ENCODE results near the gene SPDL1. TPM values are rescaled to one million over a fixed set of nuclear protein-coding genes. Genes with fewer than 3 reads are reported as not detected.

SPDL1 gene
- total RNA-seq, 1 experiment from 2014 or later, result 72.6 TPM

DNA sequence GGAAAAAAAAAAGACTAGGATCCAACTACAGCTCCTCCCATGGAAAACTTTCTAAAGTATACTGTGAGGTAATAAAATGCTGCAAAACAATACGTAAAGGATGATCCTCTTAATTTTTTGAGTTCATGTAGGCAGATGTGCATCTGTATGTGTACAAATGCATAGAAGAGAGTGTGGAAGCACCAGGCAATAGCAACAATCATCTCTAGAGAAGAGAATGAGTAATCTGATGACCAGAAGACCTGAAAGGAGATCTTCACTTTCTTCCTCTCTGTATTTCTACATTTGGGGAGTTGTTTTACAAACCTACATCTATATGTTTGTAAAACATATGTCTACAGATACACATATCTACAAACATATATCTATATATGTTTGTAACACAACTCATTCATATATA, 29.3 kb upstream of the SPDL1 start:
- H3K27ac ChIP-seq (ENCODE audit: low read length), result no peak overlapping the region
- POLR2A ChIA-PET, result no interaction called here
- H3K9me3 ChIP-seq (ENCODE audit: control insufficient read depth, insufficient read depth, low read depth, low read length), result peaks cover 16% of the 10 kb centered on the region; the same call in 1 of the 2 replicates
- in situ Hi-C loops (cut with HindIII; ENCODE audit: low pct_unique_long_range_greater_than_20kb, low sequenced_read_pairs) (no loop called here), intact Hi-C loops (cut with micrococcal nuclease; ENCODE audit: unreplicated experiment) (no loop called here)
- BruUV-seq (replicated peaks), result no TSS peak
- no peaks in the 10 kb centered on the region for H3K27me3 ChIP-seq (ENCODE audit: control insufficient read depth, insufficient read depth, low read length)
- no peak for ATAC-seq
- no peak for DNase-seq (ENCODE audit: low read depth, low spot score)
- H3K4me3 ChIP-seq (ENCODE audit: low read depth in 2 of 2, low read length in 2 of 2), result no peak overlapping the region
- CTCF ChIA-PET, result no interaction called here
- H3K4me1 ChIP-seq (ENCODE audit: control insufficient read depth, insufficient read depth, low read length), result no peaks in the 10 kb centered on the region
- H3K36me3 ChIP-seq (ENCODE audit: control insufficient read depth, insufficient read depth, low read length), result no peaks in the 10 kb centered on the region; the same call in 1 of the 2 replicates
- TF ChIP-seq SIN3A (IDR thresholded peaks at IDR 0.05; ENCODE audit: borderline replicate concordance, insufficient read depth, low read depth, low read length), result no peak
- TF ChIP-seq, protein P1, sequence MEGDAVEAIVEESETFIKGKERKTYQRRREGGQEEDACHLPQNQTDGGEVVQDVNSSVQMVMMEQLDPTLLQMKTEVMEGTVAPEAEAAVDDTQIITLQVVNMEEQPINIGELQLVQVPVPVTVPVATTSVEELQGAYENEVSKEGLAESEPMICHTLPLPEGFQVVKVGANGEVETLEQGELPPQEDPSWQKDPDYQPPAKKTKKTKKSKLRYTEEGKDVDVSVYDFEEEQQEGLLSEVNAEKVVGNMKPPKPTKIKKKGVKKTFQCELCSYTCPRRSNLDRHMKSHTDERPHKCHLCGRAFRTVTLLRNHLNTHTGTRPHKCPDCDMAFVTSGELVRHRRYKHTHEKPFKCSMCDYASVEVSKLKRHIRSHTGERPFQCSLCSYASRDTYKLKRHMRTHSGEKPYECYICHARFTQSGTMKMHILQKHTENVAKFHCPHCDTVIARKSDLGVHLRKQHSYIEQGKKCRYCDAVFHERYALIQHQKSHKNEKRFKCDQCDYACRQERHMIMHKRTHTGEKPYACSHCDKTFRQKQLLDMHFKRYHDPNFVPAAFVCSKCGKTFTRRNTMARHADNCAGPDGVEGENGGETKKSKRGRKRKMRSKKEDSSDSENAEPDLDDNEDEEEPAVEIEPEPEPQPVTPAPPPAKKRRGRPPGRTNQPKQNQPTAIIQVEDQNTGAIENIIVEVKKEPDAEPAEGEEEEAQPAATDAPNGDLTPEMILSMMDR (IDR thresholded peaks at IDR 0.05), result no peak
- TF ChIP-seq, protein P2, sequence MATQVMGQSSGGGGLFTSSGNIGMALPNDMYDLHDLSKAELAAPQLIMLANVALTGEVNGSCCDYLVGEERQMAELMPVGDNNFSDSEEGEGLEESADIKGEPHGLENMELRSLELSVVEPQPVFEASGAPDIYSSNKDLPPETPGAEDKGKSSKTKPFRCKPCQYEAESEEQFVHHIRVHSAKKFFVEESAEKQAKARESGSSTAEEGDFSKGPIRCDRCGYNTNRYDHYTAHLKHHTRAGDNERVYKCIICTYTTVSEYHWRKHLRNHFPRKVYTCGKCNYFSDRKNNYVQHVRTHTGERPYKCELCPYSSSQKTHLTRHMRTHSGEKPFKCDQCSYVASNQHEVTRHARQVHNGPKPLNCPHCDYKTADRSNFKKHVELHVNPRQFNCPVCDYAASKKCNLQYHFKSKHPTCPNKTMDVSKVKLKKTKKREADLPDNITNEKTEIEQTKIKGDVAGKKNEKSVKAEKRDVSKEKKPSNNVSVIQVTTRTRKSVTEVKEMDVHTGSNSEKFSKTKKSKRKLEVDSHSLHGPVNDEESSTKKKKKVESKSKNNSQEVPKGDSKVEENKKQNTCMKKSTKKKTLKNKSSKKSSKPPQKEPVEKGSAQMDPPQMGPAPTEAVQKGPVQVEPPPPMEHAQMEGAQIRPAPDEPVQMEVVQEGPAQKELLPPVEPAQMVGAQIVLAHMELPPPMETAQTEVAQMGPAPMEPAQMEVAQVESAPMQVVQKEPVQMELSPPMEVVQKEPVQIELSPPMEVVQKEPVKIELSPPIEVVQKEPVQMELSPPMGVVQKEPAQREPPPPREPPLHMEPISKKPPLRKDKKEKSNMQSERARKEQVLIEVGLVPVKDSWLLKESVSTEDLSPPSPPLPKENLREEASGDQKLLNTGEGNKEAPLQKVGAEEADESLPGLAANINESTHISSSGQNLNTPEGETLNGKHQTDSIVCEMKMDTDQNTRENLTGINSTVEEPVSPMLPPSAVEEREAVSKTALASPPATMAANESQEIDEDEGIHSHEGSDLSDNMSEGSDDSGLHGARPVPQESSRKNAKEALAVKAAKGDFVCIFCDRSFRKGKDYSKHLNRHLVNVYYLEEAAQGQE (IDR thresholded peaks at IDR 0.05; ENCODE audit: insufficient read depth in 1 of 2, low read depth in 2 of 2, low read length in 1 of 2), result no peak
- TF ChIP-seq POLR2AphosphoS5 (IDR thresholded peaks at IDR 0.05; ENCODE audit: low read depth, low read length), result no peak
- no peak for TF ChIP-seq TCF7L2 (IDR thresholded peaks at IDR 0.05; ENCODE audit: low read depth, low read length)

DNA sequence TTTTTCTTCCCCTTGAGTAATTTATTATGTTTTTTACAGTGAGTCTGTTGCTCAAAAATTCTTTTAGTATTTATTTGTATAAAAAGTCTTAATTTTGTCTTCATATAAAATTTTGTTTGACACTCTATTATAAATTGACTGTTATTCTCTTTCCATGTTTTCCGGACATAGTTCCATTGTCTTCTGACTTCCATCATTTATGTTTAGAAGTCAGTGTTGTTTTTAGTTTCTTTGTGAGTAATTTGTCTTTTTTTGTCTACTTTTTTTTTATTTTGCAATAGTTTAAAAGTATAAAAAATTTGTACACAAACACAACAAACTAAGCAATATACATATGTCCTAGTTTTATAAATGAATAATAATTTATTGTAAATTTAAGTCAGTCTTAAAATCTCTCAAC, 25.7 kb upstream of the SPDL1 start:
- no peaks in the 10 kb centered on the region for H3K27me3 ChIP-seq (ENCODE audit: control insufficient read depth, insufficient read depth, low read length)
- intact Hi-C loops (cut with micrococcal nuclease; ENCODE audit: unreplicated experiment), result no loop called here
- H3K4me3 ChIP-seq (ENCODE audit: low read depth in 2 of 2, low read length in 2 of 2), result no peak overlapping the region
- no peaks in the 10 kb centered on the region for H3K36me3 ChIP-seq (ENCODE audit: control insufficient read depth, insufficient read depth, low read length)
- DNase-seq (ENCODE audit: low read depth, low spot score) (no peak), ATAC-seq (no peak)
- H3K27ac ChIP-seq (ENCODE audit: low read length), result no peak overlapping the region
- no peaks in the 10 kb centered on the region for H3K4me1 ChIP-seq (ENCODE audit: control insufficient read depth, insufficient read depth, low read length)
- ChIA-PET POLR2A (no interaction called here), CTCF (no interaction called here)
- no TSS peak for BruUV-seq (replicated peaks)
- in situ Hi-C loops (cut with HindIII; ENCODE audit: low pct_unique_long_range_greater_than_20kb, low sequenced_read_pairs), result no loop called here
- H3K9me3 ChIP-seq (ENCODE audit: control insufficient read depth, insufficient read depth, low read depth, low read length), result peaks cover 16% of the 10 kb centered on the region; the same call in 1 of the 2 replicates
- TF ChIP-seq, protein P1 (IDR thresholded peaks at IDR 0.05), result no peak
- TF ChIP-seq SIN3A (IDR thresholded peaks at IDR 0.05; ENCODE audit: borderline replicate concordance, insufficient read depth, low read depth, low read length) (no peak), POLR2AphosphoS5 (IDR thresholded peaks at IDR 0.05; ENCODE audit: low read depth, low read length) (no peak), TCF7L2 (IDR thresholded peaks at IDR 0.05; ENCODE audit: low read depth, low read length) (no peak)
- TF ChIP-seq, protein P2 (IDR thresholded peaks at IDR 0.05; ENCODE audit: insufficient read depth in 1 of 2, low read depth in 2 of 2, low read length in 1 of 2), result no peak

Measured in Panc1 (cell line).